Subcutaneous adipose tissue (tissue), 4 donors: Measurements from ENCODE around the gene PTPRK. TPM values are rescaled to one million over a fixed set of nuclear protein-coding genes. Genes with fewer than 3 reads are reported as not detected.

Experiments used
- CTCF ChIP-seq: fragments of 450-650 bp; IDR thresholded peaks from one replicate; pipeline ENCODE4 v1.5.1; 2016; ENCODE audit warnings: low read depth, mild to moderate bottlenecking, control low read depth, antibody characterized with exemption, moderate library complexity
- total RNA-seq, 4 donors: library from RNA; depleted of rRNA; stranded (reverse); fragments of >200 nt; gene quantifications; one replicate each; pipeline ENCODE4 v1.1.0, GENCODE V29; 2016

Gene PTPRK
- total RNA-seq, 4 donors from 2014 or later, result 21.6 to 31.0 (median 26.1) TPM

- TF ChIP-seq CTCF, result no peak
These were observed 152.0 kb downstream of the PTPRK start for GRCh38 chr6:128368213-128368944.

- no peak for TF ChIP-seq CTCF
These were observed 153.0 kb downstream of the PTPRK start for GRCh38 chr6:128367437-128367836.

DNA sequence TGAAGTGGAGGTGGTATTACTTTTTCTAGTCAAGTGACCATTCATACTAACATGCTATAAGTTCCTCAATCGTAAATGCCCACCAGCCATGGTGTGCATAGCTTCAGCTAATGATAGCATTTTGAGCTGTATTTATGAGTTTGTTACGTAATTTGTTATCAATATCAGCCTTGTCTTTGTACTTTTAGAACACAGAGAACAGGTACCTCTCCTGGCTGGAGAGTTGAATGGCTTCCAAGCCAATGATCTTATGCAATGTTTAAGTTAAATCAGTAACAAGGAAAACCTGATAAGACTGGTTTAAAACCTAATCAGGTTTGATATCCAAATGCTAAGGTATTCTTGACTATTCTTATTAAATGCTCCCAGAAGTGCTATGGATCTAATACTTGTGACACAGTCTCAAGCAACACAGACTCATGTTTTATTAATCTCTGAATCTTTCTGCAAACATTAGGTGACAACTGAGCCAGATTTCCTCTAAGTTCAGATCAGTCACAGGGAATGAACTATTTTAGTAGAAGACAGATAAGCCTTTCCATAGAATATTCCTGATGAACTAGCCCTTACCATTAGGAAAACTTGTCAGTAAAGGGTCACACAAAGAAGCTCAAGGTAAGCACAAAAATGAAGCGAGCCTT, 154.8 kb downstream of the PTPRK start:
- no peak for TF ChIP-seq CTCF

DNA sequence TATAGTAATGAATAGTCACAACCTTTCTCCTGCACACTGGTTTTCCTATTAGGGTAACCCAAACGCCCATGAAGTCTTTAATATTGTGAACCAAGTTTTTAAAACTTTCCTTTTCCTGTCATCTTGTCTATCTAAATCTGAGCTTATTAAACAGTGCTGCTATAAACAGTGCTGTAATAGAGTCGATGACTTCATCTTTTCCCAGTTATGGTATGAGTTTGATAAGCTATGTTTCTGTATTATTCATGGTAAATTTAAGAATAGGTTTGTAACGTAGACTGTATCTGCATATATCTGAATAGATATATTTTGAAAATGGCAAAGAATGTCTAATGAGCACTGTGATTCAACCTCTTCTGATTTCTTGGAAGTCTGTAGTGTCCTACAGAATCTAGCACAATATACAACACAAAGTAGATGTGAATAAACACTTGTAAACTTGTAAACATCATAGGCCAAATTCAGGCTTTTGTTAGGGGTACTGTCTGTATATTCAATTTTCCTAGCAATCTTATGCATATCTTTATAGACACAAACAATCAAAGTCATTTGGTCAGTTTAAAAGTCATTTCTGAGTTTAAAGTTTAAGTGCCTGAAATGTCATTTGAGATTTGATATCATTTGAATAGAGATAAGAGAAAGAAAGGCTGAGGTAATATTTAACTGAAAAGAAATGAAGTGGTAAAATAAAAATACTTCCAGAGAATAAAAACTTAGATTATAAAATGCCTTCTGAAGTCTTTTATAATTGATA, 155.5 kb downstream of the PTPRK start:
- no peak for TF ChIP-seq CTCF

- TF ChIP-seq CTCF, result no peak
These were observed 157.2 kb downstream of the PTPRK start for GRCh38 chr6:128363020-128363813.

DNA sequence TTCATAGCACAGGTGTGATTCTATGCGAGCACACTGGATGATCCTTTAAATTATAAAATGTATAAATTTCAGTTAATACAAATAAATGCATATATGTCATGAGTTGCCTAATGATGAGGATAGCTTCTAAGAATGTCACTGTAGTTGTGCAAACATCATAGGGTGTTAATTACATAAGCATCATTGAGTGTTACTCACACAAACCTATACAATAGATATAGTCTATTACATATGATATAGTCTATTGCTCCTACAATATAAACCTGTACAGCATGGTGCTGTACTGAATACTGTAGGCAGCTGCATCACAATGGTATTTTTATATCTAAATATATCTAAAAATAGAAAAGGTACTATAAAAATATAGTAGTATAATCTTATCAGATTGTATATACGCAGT, 159.0 kb downstream of the PTPRK start:
- TF ChIP-seq CTCF, result no peak
